22Rv1 (cell line): ENCODE measurements around the gene SPEM2.

Experiments used
- H3K27ac ChIP-seq: fragments of 450-650 bp; 2 replicates; pipeline ENCODE4 v1.5.1; 2017
- CTCF ChIP-seq: fragments of 450-650 bp; IDR thresholded peaks from 2 replicates; pipeline ENCODE4 v1.5.1; 2017; ENCODE audit warnings: mild to moderate bottlenecking
- ZFX ChIP-seq: fragments of 450-650 bp; IDR thresholded peaks from 2 replicates; pipeline ENCODE4 v1.6.1; 2017; ENCODE audit warnings: antibody characterized with exemption, borderline replicate concordance

The SPEM2 gene

GRCh38 chr17:7426203-7426863 lies 917 bp downstream of the SPEM2 start:
- no peak overlapping the region for H3K27ac ChIP-seq
- TF ChIP-seq CTCF (no peak), ZFX (no peak)

- H3K27ac ChIP-seq = no peak overlapping the region
- TF ChIP-seq CTCF (no peak), ZFX (no peak)
These were observed 1.6 kb downstream of the SPEM2 start for GRCh38 chr17:7426896-7427489.

- TF ChIP-seq CTCF = no peak
- no peak for TF ChIP-seq ZFX
These were observed 2.1 kb downstream of the SPEM2 start for GRCh38 chr17:7427549-7427948.

GRCh38 chr17:7428557-7428956 lies 3.1 kb downstream of the SPEM2 start, which contains the start of gene SPEM3:
Gene SPEM3 (plus strand): TSS chr17:7428857. CDS start chr17:7428903, 46 bp downstream.
- H3K27ac ChIP-seq = no peak within 1 kb of the TSS
- TF ChIP-seq ZFX (no peak), CTCF (no peak)

More at GRCh38 chr17:7427549-7427948, 2.1 kb downstream of the SPEM2 start:
- no peak overlapping the region for H3K27ac ChIP-seq

GRCh38 chr17:7429722-7430121 lies 4.3 kb downstream of the SPEM2 start:
- TF ChIP-seq CTCF = no peak
- no peak for TF ChIP-seq ZFX
- H3K27ac ChIP-seq = no peak overlapping the region

- H3K27ac ChIP-seq = no peak overlapping the region
- no peak for TF ChIP-seq CTCF
- no peak for TF ChIP-seq ZFX
These were observed 5.8 kb downstream of the SPEM2 start for GRCh38 chr17:7431231-7431630.

GRCh38 chr17:7432296-7432695 lies 6.9 kb downstream of the SPEM2 start:
- no peak overlapping the region for H3K27ac ChIP-seq
- TF ChIP-seq CTCF (no peak), ZFX (no peak)
